Hepatocyte (in vitro differentiated cells): Measurements from ENCODE around the gene LYRM4.

ENCODE experiments used
- CTCF ChIP-seq: fragments of 200-600 bp; sonication (generic); IDR thresholded peaks from 2 replicates; pipeline ENCODE4 v1.5.1; 2016; ENCODE audit warnings: antibody characterized with exemption, mild to moderate bottlenecking; ENCODE audit not compliant: poor library complexity
- EZH2 ChIP-seq: fragments of 200-600 bp; sonication (generic); IDR thresholded peaks from 2 replicates; pipeline ENCODE4 v1.6.1; 2016; ENCODE audit warnings: antibody characterized with exemption, mild to moderate bottlenecking, borderline replicate concordance

- TF ChIP-seq CTCF = no peak
- no peak for TF ChIP-seq EZH2
These were observed 110.9 kb downstream of the LYRM4 start for GRCh38 chr6:5149891-5150290.
